ENCODE data around the gene TBC1D26. TPM values are rescaled to one million over a fixed set of nuclear protein-coding genes. Genes with fewer than 3 reads are reported as not detected.
"Not testable (repeated sequence)": the region's sequence is repeated elsewhere in the genome, so short reads cannot be mapped to it uniquely, and the experiment has no call there.

The TBC1D26 gene
- under 0.01 TPM in 1 of 2 replicates, not detected in the other for total RNA-seq

DNA sequence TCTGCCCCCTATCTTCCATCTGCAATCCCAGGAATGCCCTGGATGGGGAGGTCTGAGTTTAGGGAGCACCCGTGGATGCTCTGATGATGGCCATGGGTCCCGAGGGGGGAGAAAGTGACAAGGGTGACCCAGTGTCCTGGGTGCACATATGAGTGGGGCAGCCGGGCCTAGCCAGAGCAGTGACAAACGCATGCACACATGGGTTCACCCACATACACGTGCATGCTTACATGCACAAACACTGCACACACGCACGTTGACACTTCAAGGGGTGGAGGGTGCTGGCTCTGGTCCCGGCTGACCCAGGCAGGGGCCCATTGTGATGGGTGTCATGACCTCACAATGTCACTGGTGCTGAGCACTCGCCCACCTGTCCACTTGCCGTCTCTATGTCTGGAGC lies at the start of gene TBC1D26:
TBC1D26 (plus strand) TSS at position 384 of the 400 bp plus-strand sequence. CDS start 3,066 bp downstream, outside the sequence.
- not testable (repeated sequence) for H2AFZ ChIP-seq (ENCODE audit: low read length); H3K27me3 ChIP-seq (ENCODE audit: insufficient read depth, low read length); DNase-seq (ENCODE audit: insufficient read length, low spot score, missing footprints)

DNA sequence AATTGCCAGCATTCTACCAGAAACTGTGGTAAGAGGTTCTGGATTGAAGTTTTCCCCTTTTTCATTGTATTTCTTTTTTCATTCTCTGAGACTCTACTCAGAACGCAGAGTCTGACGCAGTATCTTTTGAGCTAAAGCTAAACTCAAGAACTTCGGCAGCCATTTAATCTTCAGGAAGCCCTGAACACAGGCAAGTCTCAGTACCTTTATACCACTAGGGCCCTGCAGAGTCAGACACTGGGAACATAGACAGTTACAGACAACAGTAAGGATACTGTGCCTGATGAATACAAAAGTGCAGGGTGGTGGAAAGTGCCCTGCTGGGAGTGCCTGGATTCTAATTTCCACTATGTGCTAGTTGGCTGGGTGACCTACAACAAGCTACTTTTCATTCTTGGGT lies 48.9 kb upstream of the TBC1D26 start:
- not testable (repeated sequence) for H3K9me3 ChIP-seq (ENCODE audit: low read depth, low read length); H3K79me2 ChIP-seq (ENCODE audit: insufficient read depth, low read length); H2AFZ ChIP-seq (ENCODE audit: low read length); H3K27ac ChIP-seq (ENCODE audit: low read depth, low read length); H3K27me3 ChIP-seq (ENCODE audit: insufficient read depth, low read length); DNase-seq (ENCODE audit: insufficient read length, low spot score, missing footprints); H3K36me3 ChIP-seq (ENCODE audit: insufficient read depth, low read length); H3K4me3 ChIP-seq (ENCODE audit: insufficient read depth, low read length); H3K4me1 ChIP-seq (ENCODE audit: insufficient read depth, low read length); H4K20me1 ChIP-seq (ENCODE audit: insufficient read depth, low read length)
- H3K4me2 ChIP-seq (ENCODE audit: insufficient read depth, low read length), result peak overlapping the region; percentile 83

More for the DNA sequence above, at the start of gene TBC1D26:
- H4K20me1 ChIP-seq (ENCODE audit: insufficient read depth, low read length); H3K4me1 ChIP-seq (ENCODE audit: insufficient read depth, low read length); H3K27ac ChIP-seq (ENCODE audit: low read depth, low read length); H3K4me3 ChIP-seq (ENCODE audit: insufficient read depth, low read length); H3K79me2 ChIP-seq (ENCODE audit: insufficient read depth, low read length); H3K36me3 ChIP-seq (ENCODE audit: insufficient read depth, low read length); H3K4me2 ChIP-seq (ENCODE audit: insufficient read depth, low read length); H3K9me3 ChIP-seq (ENCODE audit: low read depth, low read length): not testable (repeated sequence)

DNA sequence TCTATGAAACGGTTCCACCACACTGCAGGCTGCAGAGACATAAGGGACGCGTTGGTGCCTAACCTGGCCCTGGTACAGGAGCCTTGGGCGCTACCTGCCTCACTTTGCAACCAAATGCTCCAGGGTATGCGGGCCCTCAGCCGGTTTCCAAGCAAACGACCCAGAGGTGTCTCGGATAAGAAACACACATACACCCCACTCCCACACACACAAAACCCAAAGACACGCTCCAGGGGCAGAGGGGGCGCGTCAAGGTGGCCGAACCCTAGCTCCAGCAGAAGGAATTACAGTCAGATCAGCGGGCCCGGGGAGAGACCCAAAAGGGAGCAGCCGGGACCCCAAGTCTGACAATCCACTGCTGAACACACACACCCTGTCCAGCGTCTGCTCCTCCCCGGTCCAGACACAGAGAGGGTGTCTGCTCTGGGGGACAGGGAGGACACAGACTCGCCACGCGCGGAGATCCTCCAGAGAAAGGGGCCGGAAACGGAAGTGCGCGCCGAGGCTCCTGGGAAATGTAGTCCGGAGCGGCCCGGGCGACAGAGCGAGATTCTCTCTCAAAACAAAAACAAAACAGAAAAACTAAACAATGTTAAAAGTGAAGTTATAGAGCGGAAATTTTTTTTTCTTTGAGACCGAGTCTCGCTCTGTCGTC lies 48.1 kb upstream of the TBC1D26 start, which contains the start of gene TRIM16:
TRIM16 (minus strand) TSS at position 488 of the 655 bp plus-strand sequence. CDS start 32,702 bp downstream, outside the sequence.
- Histone ChIP-seq H3K4me2 (ENCODE audit: insufficient read depth, low read length) (peak within 1 kb of the TSS; percentile 83), H3K4me3 (ENCODE audit: insufficient read depth, low read length) (peak within 1 kb of the TSS; percentile 77), H2AFZ (ENCODE audit: low read length) (peak within 1 kb of the TSS; percentile 94)
- H3K27me3 ChIP-seq (ENCODE audit: insufficient read depth, low read length); H4K20me1 ChIP-seq (ENCODE audit: insufficient read depth, low read length); H3K79me2 ChIP-seq (ENCODE audit: insufficient read depth, low read length); H3K27ac ChIP-seq (ENCODE audit: low read depth, low read length); H3K9me3 ChIP-seq (ENCODE audit: low read depth, low read length); H3K36me3 ChIP-seq (ENCODE audit: insufficient read depth, low read length); H3K4me1 ChIP-seq (ENCODE audit: insufficient read depth, low read length): not testable (repeated sequence)
- peak; percentile 61 for DNase-seq (ENCODE audit: insufficient read length, low spot score, missing footprints)

DNA sequence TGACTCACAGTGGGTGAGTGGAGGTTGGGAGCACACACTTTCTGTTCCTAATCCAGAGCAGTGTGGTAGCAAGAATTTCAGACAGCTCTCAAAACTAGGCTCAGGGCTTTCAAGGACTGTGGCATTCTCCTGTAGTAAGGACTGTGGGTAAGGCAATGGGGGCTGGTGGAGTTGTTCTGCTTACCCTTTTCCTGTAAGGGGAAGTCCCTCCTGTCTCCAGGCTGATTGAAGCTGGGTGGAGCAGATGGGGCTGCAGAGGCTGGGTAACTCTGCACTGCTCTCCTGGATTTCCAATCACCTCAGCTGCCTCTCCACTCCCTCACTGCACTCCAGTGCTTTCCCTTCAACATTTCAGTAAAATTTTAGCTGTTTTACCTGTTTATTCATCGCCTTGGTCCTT lies 44.6 kb upstream of the TBC1D26 start:
- H3K9me3 ChIP-seq (ENCODE audit: low read depth, low read length); H3K4me3 ChIP-seq (ENCODE audit: insufficient read depth, low read length); H3K36me3 ChIP-seq (ENCODE audit: insufficient read depth, low read length); H3K27me3 ChIP-seq (ENCODE audit: insufficient read depth, low read length); H2AFZ ChIP-seq (ENCODE audit: low read length); H4K20me1 ChIP-seq (ENCODE audit: insufficient read depth, low read length); H3K79me2 ChIP-seq (ENCODE audit: insufficient read depth, low read length); DNase-seq (ENCODE audit: insufficient read length, low spot score, missing footprints); H3K4me2 ChIP-seq (ENCODE audit: insufficient read depth, low read length); H3K4me1 ChIP-seq (ENCODE audit: insufficient read depth, low read length); H3K27ac ChIP-seq (ENCODE audit: low read depth, low read length): not testable (repeated sequence)

DNA sequence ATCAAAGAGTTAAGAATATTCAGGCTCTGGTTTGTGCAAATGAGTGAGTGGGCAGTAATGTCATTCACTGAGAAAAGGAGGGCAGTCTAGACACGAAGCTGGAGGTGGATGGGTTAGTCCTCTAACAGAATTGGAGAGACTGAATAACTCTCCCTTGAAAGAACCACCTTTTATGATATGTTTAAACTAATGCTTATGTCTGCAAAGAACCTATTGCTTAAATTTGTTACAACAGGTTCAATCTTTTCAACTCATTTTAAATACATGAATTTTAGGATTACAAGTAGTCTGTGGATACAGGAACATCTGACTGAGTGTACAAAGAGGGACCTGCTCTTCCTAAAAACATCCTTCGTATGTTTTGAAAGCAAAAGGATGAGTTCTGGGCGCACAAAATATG lies 33.1 kb upstream of the TBC1D26 start:
- H3K27me3 ChIP-seq (ENCODE audit: insufficient read depth, low read length); H4K20me1 ChIP-seq (ENCODE audit: insufficient read depth, low read length); H3K36me3 ChIP-seq (ENCODE audit: insufficient read depth, low read length); H3K9me3 ChIP-seq (ENCODE audit: low read depth, low read length); H3K79me2 ChIP-seq (ENCODE audit: insufficient read depth, low read length); DNase-seq (ENCODE audit: insufficient read length, low spot score, missing footprints); H3K4me1 ChIP-seq (ENCODE audit: insufficient read depth, low read length); H3K27ac ChIP-seq (ENCODE audit: low read depth, low read length): not testable (repeated sequence)
- Histone ChIP-seq H3K4me2 (ENCODE audit: insufficient read depth, low read length) (peak overlapping the region; percentile 72), H3K4me3 (ENCODE audit: insufficient read depth, low read length) (peak overlapping the region; percentile 77), H2AFZ (ENCODE audit: low read length) (peak overlapping the region; percentile 77)

DNA sequence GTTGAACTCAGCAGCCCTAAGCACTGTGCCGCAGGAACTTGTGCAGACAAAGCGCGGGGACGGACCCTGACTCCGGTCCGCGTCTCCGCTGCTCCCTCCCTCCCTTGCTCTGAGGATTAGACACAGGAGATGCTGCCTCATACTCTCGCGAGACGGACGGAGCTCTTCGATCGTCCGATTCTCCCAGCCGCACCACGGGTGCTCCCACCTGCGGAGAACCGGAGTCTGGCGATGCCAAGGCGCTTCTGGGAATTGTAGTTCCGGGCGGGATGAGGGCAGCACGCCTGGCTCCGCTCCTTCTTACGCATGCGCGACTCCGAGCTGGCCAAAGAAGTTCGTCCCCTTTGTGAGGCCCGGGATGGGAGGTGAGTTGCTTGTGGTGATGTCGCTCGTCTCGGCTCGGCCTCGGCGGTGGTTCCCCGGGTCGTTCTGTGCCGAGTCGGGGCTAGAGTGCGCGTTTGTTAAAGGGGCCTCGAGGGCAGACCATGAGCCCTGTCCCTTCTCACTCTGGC lies 32.6 kb upstream of the TBC1D26 start, which contains the start of gene ZNF286A:
ZNF286A (plus strand) TSS at position 340 of the 512 bp plus-strand sequence. CDS start 578 bp downstream, outside the sequence.
- H3K4me1 ChIP-seq (ENCODE audit: insufficient read depth, low read length); H3K9me3 ChIP-seq (ENCODE audit: low read depth, low read length); H3K79me2 ChIP-seq (ENCODE audit: insufficient read depth, low read length); H3K36me3 ChIP-seq (ENCODE audit: insufficient read depth, low read length); H3K27me3 ChIP-seq (ENCODE audit: insufficient read depth, low read length); H4K20me1 ChIP-seq (ENCODE audit: insufficient read depth, low read length): not testable (repeated sequence)
- peak within 1 kb of the TSS; percentile 77 for H3K4me3 ChIP-seq (ENCODE audit: insufficient read depth, low read length)
- H2AFZ ChIP-seq (ENCODE audit: low read length), result peak within 1 kb of the TSS; percentile 78
- H3K4me2 ChIP-seq (ENCODE audit: insufficient read depth, low read length), result peak within 1 kb of the TSS; percentile 72
- DNase-seq (ENCODE audit: insufficient read length, low spot score, missing footprints), result peak; percentile 97
- H3K27ac ChIP-seq (ENCODE audit: low read depth, low read length), result peak within 1 kb of the TSS; percentile 45

DNA sequence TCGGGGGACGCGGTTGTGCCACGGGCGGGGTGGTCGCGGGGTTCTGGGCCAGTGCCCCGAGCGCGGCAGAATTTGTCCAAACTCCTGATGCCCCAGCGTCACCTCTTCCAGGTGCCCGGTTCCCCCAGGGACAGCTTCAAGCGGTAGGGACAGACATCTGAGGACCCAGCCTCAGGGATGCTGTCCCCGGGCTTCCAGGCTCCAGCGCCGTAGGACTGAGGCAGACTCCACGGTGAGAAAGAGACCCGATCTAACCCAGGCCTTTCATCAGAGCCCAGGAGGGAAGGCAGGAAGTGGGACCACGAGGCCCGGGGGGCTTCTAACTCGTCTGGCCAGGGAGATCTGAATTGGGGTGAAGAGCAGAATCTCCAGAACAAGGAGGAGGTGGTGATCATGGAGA lies 32.1 kb upstream of the TBC1D26 start:
- not testable (repeated sequence) for H4K20me1 ChIP-seq (ENCODE audit: insufficient read depth, low read length); H3K4me1 ChIP-seq (ENCODE audit: insufficient read depth, low read length); H3K27me3 ChIP-seq (ENCODE audit: insufficient read depth, low read length); H3K36me3 ChIP-seq (ENCODE audit: insufficient read depth, low read length); H3K79me2 ChIP-seq (ENCODE audit: insufficient read depth, low read length); DNase-seq (ENCODE audit: insufficient read length, low spot score, missing footprints); H3K9me3 ChIP-seq (ENCODE audit: low read depth, low read length)
- H2AFZ ChIP-seq (ENCODE audit: low read length), result peak overlapping the region; percentile 78
- peak overlapping the region; percentile 77 for H3K4me3 ChIP-seq (ENCODE audit: insufficient read depth, low read length)
- H3K27ac ChIP-seq (ENCODE audit: low read depth, low read length), result peak overlapping the region; percentile 45
- peak overlapping the region; percentile 72 for H3K4me2 ChIP-seq (ENCODE audit: insufficient read depth, low read length)

DNA sequence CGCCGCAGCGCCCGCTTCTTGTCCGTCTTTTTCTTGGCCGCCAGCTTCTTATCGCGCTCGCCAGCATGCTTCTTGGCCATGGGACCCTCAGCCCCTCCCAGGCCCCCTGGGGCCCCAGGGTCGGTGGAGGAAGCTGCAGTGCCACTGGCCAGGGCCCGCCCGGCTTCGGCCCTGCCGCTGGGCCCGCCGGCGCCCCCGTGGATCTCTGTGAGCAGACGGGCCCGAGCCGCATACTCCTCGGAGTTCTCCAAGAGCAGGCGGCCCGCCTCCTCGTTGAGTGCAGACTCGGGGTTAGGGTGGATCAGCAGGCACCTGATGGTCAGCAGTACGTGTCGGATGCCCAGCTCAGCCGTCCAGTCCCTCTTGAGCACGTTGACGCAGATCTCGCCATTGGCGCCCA lies 27.8 kb upstream of the TBC1D26 start:
- H3K79me2 ChIP-seq (ENCODE audit: insufficient read depth, low read length); H4K20me1 ChIP-seq (ENCODE audit: insufficient read depth, low read length); H2AFZ ChIP-seq (ENCODE audit: low read length); H3K4me3 ChIP-seq (ENCODE audit: insufficient read depth, low read length); H3K4me2 ChIP-seq (ENCODE audit: insufficient read depth, low read length); H3K9me3 ChIP-seq (ENCODE audit: low read depth, low read length); H3K27me3 ChIP-seq (ENCODE audit: insufficient read depth, low read length); H3K27ac ChIP-seq (ENCODE audit: low read depth, low read length); DNase-seq (ENCODE audit: insufficient read length, low spot score, missing footprints); H3K4me1 ChIP-seq (ENCODE audit: insufficient read depth, low read length): not testable (repeated sequence)
- H3K36me3 ChIP-seq (ENCODE audit: insufficient read depth, low read length), result peaks cover 38% of the 10 kb centered on the region

DNA sequence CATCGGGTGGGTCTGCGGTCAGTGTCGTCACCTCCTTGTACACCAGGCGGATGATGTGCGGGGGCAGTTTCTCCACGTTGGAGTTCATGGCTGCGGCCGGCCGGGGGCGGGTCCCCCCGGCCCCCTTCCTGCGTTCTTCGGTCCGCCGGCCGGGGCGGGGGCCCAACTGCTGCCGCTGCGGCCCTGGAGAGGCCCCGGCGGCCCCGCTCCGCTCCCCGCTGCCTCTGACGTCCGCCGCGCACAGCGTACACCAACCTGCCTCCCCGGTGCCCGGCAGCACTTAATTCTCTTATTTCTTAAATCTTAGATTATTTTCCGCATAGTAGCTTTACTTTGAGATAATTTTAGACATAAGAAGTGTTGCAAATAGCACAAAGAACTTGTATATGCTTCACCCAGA lies 27.3 kb upstream of the TBC1D26 start:
- not testable (repeated sequence) for H3K4me1 ChIP-seq (ENCODE audit: insufficient read depth, low read length); H4K20me1 ChIP-seq (ENCODE audit: insufficient read depth, low read length); H3K9me3 ChIP-seq (ENCODE audit: low read depth, low read length); H3K27me3 ChIP-seq (ENCODE audit: insufficient read depth, low read length); H3K4me3 ChIP-seq (ENCODE audit: insufficient read depth, low read length); H3K27ac ChIP-seq (ENCODE audit: low read depth, low read length); H3K4me2 ChIP-seq (ENCODE audit: insufficient read depth, low read length); DNase-seq (ENCODE audit: insufficient read length, low spot score, missing footprints); H2AFZ ChIP-seq (ENCODE audit: low read length); H3K79me2 ChIP-seq (ENCODE audit: insufficient read depth, low read length)
- H3K36me3 ChIP-seq (ENCODE audit: insufficient read depth, low read length), result peaks cover 38% of the 10 kb centered on the region

Data from osteoblast (primary cell).